Omental fat pad (tissue), 4 donors: ENCODE data around the gene PACRG. TPM values are rescaled to one million over a fixed set of nuclear protein-coding genes. Genes with fewer than 3 reads are reported as not detected.

Source experiments
- ATAC-seq: fragments of 150-250 bp; one replicate; pipeline ENCODE4 v1.9.1; 2016; ENCODE audit warnings: mild to moderate bottlenecking, moderate library complexity; ENCODE audit not compliant: low FRiP score
- DNase-seq: peaks from one replicate; pipeline ENCODE4 v3.0.0-alpha.2; 2019; ENCODE audit warnings: low spot score
- total RNA-seq, 4 donors: library from RNA; depleted of rRNA; stranded (reverse); fragments of >200 nt; gene quantifications; one replicate each; pipeline ENCODE4 v1.1.0, GENCODE V29; 2016
- TF ChIP-seq, protein P1 (sequence below), 3 donors: fragments of 450-650 bp; IDR thresholded peaks; one replicate each; pipeline ENCODE4 v1.5.1; 2016 to 2017; ENCODE audit warnings: antibody characterized with exemption in 3 of 3, mild to moderate bottlenecking in 3 of 3, moderate library complexity in 2 of 3

Gene PACRG
- total RNA-seq, 4 donors from 2014 or later = 0.48 to 2.5 (median 1.3) TPM; not detected in 1

GRCh38 chr6:163162007-163162873 lies 434.5 kb downstream of the PACRG start:
- no peak for DNase-seq
- TF ChIP-seq, protein P1, sequence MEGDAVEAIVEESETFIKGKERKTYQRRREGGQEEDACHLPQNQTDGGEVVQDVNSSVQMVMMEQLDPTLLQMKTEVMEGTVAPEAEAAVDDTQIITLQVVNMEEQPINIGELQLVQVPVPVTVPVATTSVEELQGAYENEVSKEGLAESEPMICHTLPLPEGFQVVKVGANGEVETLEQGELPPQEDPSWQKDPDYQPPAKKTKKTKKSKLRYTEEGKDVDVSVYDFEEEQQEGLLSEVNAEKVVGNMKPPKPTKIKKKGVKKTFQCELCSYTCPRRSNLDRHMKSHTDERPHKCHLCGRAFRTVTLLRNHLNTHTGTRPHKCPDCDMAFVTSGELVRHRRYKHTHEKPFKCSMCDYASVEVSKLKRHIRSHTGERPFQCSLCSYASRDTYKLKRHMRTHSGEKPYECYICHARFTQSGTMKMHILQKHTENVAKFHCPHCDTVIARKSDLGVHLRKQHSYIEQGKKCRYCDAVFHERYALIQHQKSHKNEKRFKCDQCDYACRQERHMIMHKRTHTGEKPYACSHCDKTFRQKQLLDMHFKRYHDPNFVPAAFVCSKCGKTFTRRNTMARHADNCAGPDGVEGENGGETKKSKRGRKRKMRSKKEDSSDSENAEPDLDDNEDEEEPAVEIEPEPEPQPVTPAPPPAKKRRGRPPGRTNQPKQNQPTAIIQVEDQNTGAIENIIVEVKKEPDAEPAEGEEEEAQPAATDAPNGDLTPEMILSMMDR (IDR thresholded peaks at IDR 0.05) = no peak
- no peak for ATAC-seq

DNA sequence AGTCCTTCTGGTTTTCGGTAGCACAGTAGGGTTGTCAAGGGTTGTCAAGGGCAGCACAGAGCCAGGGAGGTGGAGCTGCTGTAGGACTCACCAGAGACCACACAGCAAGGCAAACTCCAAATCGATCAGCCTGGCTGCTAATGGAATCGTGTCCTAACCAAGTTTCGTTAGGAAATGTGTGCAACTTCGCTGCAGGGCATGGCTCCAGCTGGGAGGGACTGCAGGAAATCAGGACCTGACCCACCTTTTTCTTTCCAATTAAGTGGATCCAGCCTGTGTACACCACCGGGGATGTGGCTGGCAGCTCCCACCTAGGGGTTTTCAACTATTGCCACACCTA lies 435.1 kb downstream of the PACRG start:
- DNase-seq = no peak
- no peak for ATAC-seq
- TF ChIP-seq, protein P1 (IDR thresholded peaks at IDR 0.05) = no peak

DNA sequence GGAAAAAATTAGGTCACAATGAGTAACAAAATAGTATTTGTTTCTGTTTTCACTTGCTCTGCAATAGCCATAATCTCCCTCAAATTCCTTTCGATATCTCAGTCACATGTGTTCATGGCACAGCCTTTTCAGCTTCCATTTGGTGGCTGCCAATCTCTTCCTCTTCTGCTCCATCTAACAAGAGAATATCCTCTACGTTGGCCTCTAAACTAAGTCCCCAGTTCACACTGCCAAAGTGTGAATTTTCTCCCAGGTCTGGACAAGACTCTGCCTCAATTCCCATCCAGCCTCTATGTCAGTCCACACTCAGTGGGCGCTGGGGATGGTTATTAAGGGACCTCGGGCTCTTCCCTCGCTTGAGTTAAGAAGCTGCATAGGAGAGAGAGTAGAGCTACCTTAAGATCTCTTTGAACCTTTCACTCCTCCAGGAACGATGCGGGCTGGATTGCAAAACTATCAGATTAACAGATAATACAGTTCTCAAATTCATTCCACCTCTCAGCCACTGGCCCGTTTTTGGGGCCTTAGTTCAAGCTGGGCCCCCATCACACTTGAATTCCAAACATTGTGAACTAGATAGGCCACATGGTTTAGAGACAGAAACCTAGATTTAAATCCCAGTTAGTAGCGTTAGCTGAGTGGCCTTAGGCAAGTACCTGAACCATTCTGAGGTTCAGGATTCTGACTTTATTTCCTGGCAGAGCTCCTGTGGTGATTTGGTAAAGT lies 436.6 kb downstream of the PACRG start:
- DNase-seq (no peak), ATAC-seq (no peak)
- TF ChIP-seq, protein P1 (IDR thresholded peaks at IDR 0.05) = no peak

- TF ChIP-seq, protein P1 (IDR thresholded peaks at IDR 0.05) = no peak
- ATAC-seq = no peak
- DNase-seq = no peak
Observed at GRCh38 chr6:163165155-163165910, 437.6 kb downstream of the PACRG start.

- DNase-seq (no peak), ATAC-seq (no peak)
- TF ChIP-seq, protein P1 (IDR thresholded peaks at IDR 0.05) = no peak
Observed at GRCh38 chr6:163165922-163166321, 438.1 kb downstream of the PACRG start.

- no peak for ATAC-seq
- no peak for DNase-seq
- TF ChIP-seq, protein P1 (IDR thresholded peaks at IDR 0.05) = no peak
Observed at GRCh38 chr6:163166507-163166906, 438.7 kb downstream of the PACRG start.
